SIG-M5 treated with dmso at 0.1 percent for 504 hours (cell line): Measurements from ENCODE around the gene KRT73.
"Not testable (repeated sequence)": the region's sequence is repeated elsewhere in the genome, so short reads cannot be mapped to it uniquely, and the experiment has no call there.

Source experiments
- DNase-seq: peaks from one replicate; lab custom pipeline; 2025; ENCODE audit not compliant: unreplicated experiment; lab: John Stamatoyannopoulos, UW

The KRT73 gene

DNA sequence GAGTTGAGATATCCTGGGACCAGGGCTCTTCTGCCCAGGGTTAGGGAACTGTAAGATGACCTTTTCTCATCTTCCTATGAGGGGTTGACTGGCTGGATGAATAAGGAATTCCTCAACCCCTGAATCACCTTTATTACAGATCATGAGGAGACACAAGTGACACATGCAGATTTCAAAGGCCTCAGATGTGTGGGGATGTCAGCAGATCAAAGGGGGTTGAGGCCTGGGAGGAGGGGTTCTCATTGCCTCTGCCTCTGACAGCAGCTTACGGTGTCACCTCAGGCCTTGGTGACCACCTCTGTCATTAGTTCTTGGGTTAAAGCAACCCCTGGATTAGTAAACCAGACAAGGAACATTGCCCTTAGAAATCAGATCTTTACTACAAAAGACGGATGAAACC, 15.0 kb downstream of the KRT73 start:
- DNase-seq = no peak

DNA sequence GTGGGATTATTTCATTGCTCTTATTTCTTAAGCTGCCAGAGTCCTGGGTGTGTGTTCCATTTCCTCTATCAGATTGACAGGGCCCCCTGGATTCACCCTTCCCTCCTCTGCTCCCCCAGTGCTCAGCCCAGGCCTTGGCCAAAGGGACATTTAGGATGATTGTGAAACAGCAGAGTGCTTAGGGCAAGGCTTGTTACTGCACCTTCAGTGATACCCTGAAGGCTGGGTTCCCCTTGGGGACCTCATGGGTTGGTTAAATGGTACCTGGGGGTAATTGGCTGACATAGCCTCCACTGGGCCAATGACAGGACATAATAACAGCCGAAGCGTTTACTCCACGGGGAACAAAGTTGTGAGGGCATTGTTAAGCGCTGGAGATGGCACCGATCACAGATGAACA, 15.8 kb downstream of the KRT73 start:
- DNase-seq = no peak

DNA sequence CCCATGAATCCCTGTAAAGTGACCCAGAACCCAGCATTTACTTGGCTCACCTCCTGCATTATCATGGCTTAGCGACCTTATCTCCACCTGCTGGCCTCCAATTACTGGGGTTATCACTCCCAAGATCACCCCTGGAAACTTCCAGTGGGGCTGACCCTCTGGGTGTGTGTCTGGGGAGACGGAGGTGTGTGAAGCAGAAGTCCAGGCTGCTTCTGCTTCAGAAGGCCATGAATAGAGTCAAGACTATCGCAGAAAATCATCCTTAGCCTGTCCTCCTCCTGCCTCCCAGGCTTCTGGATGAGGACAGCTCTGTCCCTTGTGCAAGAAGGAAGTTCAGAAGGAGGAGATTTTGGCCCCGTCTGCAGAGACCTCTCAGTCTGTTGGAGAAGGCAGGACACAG, 16.7 kb downstream of the KRT73 start:
- DNase-seq = no peak

DNA sequence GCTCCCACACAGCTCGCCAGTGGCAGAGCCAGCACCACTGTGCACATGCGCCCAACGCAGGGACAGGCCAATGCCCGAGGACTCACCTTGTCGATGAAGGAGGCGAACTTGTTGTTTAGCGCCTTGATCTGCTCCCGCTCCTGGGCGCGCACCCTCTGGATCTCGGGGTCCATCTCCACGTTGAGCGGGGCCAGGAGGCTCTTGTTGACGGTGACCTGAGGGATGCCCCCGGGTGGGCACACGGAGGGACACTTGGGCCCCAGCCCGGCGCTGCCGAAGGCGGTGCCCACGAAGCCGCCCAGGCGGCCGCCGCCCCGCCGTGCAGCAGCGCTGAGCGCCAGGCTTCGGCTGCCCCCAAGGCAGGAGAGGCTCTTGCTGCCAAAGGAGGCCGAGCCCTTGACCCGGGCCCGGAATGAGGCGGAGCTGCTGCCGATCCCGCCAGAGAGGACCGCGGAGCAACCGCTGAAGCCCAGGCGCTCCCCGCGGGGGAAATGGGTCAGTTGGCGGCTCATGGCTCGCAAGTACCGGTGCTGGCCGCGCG, 17.3 kb downstream of the KRT73 start, which contains the start of gene KRT72:
Gene KRT72 (minus strand): TSS at position 523 of the 541 bp plus-strand sequence. CDS start 11 bp downstream, at position 512.
- DNase-seq = no peak

DNA sequence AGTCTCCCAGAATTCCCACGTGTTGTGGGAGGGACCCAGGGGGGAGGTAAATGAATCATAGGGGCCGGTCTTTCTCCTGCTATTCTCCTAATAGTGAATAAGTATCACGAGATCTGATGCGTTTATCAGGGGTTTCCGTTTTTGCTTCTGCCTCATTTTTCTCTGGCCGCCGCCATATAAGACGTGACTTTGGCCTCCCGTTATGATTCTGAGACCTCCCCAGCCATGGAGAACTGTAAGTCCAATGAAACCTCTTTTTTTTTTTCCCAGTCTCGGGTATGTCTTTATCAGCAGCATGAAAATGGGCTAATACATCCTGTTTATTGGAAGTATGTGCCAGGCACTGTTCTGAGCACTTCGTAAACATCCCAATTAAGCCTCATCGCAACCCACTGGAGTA, 17.9 kb downstream of the KRT73 start:
- DNase-seq = no peak

DNA sequence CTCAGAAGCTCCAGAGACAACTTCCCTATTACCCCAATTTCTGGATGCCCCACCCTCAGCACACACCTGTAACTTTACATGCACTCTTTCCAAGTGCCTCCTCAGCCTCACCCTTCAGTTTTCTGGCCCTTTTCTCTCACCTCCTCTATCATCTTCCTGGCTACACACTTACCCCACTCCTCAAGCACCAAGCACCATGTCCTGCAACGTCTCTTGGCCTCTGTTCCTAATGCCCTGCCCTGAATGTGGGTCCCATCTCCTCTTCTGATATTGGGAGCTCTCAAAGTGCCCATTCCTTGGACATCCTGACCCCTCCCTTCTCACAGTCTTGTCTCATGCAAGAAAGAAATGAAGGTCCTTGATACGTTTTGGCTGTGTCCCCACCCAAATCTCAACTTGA, 18.3 kb downstream of the KRT73 start:
- no peak for DNase-seq

DNA sequence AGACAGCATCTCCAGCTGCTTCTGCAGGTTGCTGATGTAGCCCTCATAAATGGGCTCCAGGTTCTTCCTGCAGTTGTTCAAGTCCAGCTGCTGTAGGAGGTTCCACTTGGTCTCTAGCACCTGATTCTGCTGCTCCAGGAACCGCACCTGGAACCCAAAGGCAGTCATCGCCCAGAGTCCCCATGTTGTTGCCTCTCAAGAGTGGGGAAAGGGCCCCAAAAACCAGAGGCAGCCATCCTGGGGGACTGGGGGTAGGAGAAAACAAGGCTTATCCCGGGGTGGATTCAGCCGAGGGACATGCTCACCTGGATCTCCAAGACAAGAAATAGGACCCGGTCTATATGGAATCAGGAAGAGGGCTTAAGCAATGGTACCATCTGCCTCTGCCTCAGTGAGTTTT, 19.4 kb downstream of the KRT73 start:
- no peak for DNase-seq

DNA sequence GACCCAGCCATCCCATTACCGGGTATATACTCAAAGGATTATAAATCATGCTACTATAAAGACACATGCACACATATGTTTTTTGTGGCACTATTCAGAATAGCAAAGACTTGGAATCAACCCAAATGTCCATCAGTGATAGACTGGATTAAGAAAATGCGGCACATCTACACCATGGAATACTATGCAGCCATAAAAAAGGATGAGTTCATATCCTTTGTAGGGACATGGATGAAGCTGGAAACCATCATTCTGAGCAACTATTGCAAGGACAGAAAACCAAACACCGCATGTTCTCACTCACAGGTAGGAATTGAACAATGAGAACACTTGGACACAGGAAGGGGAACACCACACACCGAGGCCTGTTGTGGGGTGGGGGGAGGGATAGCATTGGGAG, 24.1 kb downstream of the KRT73 start:
- not testable (repeated sequence) for DNase-seq

DNA sequence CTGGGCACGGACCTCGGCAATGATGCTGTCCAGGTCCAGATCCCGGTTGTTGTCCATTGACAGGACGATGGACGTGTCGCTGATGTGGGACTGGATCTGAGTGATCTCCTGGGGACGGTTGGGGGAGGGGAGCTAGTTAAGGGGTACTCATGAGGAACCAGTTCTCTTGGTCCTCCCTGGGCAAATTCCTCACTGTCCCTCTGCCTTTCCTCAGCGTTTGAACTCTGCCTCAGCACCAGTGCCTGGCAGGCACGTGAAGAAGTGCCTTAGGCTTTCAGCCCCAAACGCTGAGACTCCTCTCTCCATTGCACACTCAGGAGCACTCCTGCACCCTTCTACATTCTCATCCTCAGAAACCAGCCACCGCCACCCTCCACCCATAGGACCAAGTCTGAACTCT, 26.8 kb downstream of the KRT73 start:
- DNase-seq = no peak

DNA sequence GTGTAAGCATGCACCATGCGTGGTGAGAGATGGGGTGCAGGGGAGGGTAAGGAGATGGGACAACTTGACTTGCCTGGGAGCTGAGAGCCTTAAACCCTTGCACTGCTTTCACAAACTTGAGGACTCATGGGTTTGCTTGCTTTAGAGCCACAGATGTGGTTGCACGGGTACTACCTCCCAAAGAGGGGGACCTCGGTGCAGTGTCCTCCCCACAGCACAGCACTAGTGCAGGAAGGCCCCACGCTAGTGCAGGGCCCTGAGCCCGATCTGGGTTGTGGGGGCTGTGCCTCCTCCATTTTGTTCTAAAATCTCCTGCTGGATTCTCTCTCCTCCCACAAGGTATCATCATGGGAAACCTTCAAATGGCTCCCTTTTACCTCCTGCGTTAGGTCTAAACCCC, 28.3 kb downstream of the KRT73 start:
- DNase-seq = no peak

DNA sequence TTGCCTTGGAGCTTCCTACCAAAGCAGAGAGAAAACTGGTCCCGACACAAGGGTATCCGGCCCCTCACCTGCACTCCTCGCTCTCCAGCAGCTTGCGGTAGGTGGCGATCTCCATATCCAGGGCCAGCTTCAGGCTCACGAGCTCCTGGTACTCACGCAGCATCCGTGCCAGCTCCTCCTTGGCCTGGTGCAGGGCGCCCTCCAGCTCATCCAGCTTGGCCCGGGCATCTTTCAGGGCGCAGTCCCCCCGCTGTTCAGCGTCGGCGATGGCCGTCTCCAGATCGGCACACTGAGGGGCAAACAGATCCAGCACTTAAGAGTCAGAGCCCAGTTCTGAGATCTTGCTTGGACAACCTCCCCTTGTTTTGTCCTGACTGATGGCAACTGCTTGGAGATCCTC, 30.8 kb downstream of the KRT73 start:
- DNase-seq = no peak

DNA sequence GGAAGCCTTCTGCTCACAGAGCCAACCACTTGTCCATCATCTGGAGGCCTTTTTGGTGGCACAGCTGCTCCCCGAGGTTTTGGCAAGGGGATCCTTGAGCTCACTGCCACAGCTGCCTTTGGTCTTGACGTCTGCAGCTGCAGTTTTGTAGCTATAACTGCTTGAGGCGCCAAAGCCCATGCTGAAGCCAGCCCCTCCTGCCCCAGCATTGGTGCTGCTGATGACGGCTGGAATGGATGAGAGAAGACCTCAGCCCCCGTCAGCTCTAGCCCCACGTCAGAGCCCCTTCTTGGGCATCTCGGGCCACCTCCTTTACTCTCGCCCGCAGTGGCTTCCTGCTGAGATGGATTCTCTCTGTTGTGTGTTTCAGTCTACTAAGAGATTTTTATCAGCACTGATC, 32.4 kb downstream of the KRT73 start:
- no peak for DNase-seq

DNA sequence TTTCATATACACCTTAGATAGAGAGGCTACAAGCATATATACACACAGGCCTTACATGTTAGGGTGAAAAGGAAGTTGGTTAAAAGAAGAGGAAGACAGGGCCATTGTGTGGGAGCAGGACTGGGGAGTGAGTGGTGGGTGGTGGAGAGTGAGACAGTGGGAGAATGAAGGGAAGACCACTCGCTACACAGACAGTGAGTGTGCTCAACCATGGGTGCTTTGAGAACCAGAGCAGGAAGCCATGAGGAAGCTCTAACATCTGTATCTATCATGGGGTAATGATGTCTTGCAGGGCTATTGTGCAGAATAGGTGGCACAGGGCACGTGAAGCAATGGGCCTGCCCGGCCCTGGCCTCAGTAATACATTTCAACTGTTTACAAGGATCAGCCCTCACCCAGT, 33.3 kb downstream of the KRT73 start:
- DNase-seq = no peak

DNA sequence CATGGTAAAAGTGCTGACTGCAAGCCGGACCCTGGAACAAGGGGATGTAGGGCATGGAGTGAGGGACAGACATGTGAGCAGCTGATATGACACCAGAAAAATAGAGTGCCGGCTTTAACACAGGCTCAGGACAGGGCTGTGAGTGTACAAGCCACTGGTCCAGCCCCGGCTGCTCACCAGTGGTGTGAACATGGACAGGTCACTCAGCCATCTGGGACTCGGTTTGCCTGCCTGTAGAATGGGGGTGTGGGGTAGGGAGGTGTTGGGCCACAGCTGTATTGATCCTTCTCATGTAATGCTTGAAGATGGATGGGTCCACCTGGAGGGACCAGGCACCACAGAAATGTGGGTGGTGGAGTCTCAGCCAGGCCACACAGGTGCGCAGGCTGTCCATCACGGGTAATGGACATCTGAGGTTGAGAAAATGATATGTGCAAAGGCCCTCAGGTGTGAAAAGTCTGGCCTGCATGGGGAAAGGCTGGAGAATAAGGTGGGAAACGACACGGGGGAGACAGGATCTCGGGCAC, 34.1 kb downstream of the KRT73 start:
- DNase-seq = no peak

DNA sequence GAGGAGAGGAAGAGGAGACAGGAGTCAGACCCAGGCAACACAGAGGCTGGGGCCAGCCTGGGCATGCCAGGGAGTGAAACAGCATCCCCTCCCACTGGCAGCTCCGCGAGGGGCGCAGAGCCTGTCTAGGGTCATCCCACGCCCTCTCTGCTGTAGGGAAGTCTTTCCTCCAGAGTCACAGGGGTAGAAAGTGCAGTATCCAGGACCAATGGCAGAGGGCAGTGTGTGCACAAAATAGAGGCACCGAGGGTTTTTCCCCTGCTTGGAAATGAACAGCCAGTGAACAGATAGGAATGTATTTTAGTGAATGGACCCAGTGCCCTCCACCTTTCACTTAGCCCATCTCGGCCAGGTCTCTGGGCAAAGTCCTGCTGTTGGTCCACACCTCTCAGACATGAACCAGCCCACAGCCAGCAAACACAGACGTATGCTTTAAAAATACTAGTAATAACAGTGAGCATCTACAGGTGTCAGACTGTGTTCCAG, 35.3 kb downstream of the KRT73 start:
- DNase-seq = peak; percentile 66

DNA sequence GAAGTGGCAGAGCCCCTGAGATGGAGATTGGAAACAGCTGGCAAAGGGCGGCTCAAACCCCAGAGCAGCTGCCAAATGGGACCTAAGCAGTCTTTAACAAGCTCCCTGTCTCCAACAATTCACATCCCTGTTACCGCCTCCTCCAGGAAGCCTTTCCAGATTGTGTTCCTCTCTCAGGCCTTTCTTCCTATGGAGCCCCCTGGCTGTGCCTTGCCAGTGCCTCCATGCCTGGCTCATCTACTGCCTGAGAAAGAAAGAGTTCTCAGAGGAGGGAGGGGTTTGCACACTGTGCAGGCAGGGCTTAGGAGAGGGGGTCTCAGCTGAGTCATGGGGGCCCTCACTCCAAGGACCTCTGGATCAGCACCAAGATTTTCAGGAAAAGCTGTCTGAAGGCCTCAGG, 35.9 kb downstream of the KRT73 start:
- DNase-seq = no peak

DNA sequence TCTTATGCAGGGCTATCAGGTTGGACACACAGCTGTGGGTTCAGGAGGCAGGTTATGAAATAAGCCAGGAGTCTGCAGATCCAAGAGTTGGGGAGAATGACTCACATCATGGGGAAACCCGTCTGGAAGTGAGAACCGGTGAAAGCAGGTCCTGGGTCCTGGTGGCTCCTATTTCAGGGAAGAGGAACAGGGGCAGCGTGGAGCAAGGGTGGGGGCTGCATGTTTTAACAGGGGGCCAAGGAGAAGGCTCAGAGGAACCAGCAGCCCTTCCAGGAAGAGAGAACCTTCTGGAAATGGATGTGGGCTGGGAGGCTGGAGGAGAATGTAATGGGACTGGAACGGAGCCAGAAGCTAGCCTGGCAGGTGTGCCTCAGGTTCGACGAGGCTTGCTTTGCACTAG, 36.9 kb downstream of the KRT73 start:
- no peak for DNase-seq

DNA sequence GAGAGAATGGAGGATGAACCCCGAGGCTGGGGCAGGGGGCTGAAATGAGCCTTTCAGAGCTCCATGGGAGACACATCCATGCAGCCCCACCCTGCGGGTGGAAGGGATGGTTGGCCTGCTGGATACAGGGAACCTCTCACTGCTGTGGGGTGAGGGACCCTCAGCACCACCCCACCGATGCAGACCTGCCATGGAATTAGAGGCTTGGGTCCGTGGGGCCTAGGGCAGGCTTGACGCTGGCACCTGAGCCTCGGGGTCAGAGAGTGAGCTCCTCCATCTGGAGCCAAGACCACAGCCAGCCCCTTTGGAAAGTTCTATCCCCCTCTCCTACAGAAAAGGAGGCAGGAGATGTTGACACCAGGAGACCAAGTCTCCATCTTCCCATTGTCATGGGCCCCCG, 37.3 kb downstream of the KRT73 start:
- DNase-seq = no peak

DNA sequence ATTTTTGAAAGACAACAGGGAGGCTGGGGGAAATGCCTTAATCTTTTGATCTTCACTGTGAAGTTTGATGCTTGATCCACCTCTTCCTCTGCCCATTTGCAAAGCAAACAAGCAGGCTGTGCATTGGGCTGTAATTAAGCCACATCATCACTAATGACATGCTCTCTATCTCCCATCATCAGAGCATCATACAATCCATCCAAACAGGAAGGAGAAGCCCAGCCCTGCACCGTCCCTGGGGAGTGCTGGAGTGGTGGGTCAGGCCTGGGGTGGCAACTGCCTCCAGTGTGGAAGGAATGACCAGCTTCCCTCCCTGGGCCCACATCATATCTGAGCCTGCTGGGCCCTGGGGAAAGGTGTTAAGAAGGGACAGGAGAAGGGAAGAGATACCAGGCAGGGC, 37.9 kb downstream of the KRT73 start:
- DNase-seq = no peak

DNA sequence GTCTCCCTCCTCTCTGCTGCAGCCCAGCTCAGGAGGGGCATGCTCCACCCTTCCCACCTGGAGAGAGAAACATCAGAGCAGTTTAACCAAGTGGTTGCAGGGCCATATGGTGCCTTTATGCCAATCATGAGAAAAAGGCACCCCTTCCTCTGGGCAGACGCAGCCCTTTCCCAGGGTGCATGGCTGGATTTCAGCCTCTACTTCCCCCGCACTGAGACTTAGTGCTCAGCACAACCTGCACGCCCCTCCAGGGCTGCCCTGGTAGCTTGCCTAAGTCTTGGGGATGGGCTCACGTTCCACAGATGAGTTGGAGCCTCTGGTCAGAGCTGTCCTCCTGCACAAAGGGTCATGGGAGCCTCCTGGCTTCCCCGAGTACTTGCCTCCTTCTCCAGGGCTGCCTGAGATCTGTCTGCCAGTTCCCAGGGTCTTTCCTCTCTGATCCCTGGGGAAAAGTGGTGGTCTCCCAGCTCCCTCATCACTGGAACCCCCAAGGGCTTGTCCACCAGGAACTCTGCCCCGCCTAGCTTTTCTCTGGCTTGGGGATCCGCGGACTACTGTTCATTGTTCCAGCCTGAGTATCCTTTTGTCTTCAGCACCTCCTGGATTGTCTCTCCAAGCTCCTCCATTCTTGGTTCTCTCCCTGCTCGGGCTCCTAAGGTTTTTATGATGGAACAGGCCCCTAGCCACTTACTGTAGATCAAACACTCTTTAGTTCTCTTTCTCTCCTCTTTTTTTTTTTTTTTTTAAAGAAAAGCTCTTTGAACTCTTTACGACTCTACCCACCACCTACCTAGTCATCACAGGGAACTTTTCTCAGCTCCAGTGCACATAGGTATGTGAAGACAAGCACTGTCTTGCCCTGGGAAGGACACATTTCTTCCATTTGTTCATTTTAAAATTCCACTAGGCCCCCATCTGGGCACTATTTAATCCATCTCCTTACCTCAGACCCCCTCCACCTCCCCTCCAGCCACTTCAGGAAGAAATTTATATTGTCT, 38.6 kb downstream of the KRT73 start:
- no peak for DNase-seq

DNA sequence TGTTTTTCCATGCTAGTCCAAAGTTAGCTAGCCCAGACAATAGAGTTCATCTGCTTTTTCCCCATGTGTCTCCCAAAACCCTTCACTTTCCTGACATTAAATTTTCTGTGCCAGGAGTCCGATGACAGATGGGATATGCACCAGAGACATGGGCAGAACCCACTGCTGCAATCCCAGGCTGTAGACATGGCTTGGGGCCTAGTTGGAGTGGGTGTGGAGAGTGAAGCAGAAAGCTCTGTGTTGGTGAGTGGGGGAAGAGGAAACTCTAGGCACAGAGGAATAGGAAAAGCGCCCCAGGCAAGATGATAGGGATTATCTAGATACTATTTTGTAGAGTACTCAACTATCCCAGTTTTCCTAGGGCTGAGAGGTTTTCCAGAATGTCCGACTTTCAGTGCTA, 39.9 kb downstream of the KRT73 start:
- DNase-seq = no peak

DNA sequence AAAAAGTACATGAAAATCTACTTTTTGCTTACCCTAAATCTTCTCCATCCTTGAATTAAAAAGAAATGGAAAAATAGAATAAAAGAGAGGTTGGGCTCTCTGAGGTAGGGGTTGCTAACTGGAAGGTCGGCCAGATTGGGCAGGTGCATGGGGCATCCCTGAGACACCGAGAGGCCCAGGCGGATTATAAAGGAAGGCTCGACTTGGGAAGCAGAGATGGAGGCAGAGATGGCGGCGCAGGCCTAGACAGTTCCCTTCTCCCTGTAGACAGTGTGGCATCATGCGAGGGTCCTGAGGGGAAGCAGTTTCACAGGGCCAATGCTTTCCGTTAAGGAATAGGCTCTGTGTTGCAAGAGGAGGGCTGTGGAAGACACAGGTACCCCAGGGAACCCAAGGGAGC, 41.0 kb downstream of the KRT73 start:
- DNase-seq = no peak
